GM23248 (cell line): ENCODE data around the gene FAM180A. TPM values are rescaled to one million over a fixed set of nuclear protein-coding genes. Genes with fewer than 3 reads are reported as not detected.

Experiments
- DNase-seq: peaks from one replicate; pipeline ENCODE4 v3.0.0-alpha.2; 2015
- H2AFZ ChIP-seq: fragments of 200-600 bp; sonication (generic); 2 replicates; pipeline ENCODE4 v1.6.1; 2016; ENCODE audit warnings: antibody characterized with exemption
- H3F3A ChIP-seq: fragments of 200-600 bp; sonication (generic); 2 replicates; pipeline ENCODE4 v1.6.1; 2016; ENCODE audit warnings: mild to moderate bottlenecking, antibody characterized with exemption, mixed run types; ENCODE audit not compliant: insufficient read depth
- H3K27ac ChIP-seq: fragments of 200-600 bp; sonication (generic); 2 replicates; pipeline ENCODE4 v1.5.1; 2016; ENCODE audit warnings: mild to moderate bottlenecking
- H3K27me3 ChIP-seq: fragments of 200-600 bp; sonication (generic); replicated peaks from 2 replicates; pipeline ENCODE4 v1.6.1; 2016; ENCODE audit warnings: mild to moderate bottlenecking; ENCODE audit not compliant: insufficient read depth
- H3K36me3 ChIP-seq: fragments of 200-600 bp; sonication (generic); 2 replicates; pipeline ENCODE4 v1.6.1; 2016; ENCODE audit warnings: low read depth, mild to moderate bottlenecking
- H3K4me1 ChIP-seq: fragments of 200-600 bp; sonication (generic); 2 replicates; pipeline ENCODE4 v1.6.1; 2016; ENCODE audit warnings: mild to moderate bottlenecking; ENCODE audit not compliant: insufficient read depth
- H3K4me2 ChIP-seq: fragments of 200-600 bp; sonication (generic); one replicate; pipeline ENCODE4 v1.6.1; 2016; ENCODE audit warnings: mild to moderate bottlenecking; ENCODE audit not compliant: unreplicated experiment
- H3K4me3 ChIP-seq: fragments of 200-600 bp; sonication (generic); 2 replicates; pipeline ENCODE4 v1.5.1; 2016; ENCODE audit warnings: mild to moderate bottlenecking
- H3K79me2 ChIP-seq: fragments of 200-600 bp; sonication (generic); 2 replicates; pipeline ENCODE4 v1.6.1; 2016; ENCODE audit warnings: mild to moderate bottlenecking; ENCODE audit not compliant: insufficient read depth
- H3K9ac ChIP-seq: fragments of 200-600 bp; sonication (generic); 2 replicates; pipeline ENCODE4 v1.6.1; 2016; ENCODE audit warnings: mild to moderate bottlenecking
- H3K9me2 ChIP-seq: fragments of 200-600 bp; sonication (generic); 2 replicates; pipeline ENCODE4 v1.6.1; 2016; ENCODE audit warnings: mixed run types, mild to moderate bottlenecking, moderate library complexity; ENCODE audit not compliant: insufficient read depth
- H3K9me3 ChIP-seq: fragments of 200-600 bp; sonication (generic); one replicate; pipeline ENCODE4 v1.6.1; 2017; ENCODE audit warnings: low read depth
- H4K20me1 ChIP-seq: fragments of 200-600 bp; sonication (generic); 2 replicates; pipeline ENCODE4 v1.6.0; 2016; ENCODE audit not compliant: insufficient read depth
- EZH2 ChIP-seq: fragments of 200-600 bp; sonication (generic); IDR thresholded peaks from 2 replicates; pipeline ENCODE4 v1.6.1; 2018; ENCODE audit warnings: antibody characterized with exemption, mild to moderate bottlenecking; ENCODE audit not compliant: insufficient read depth, poor library complexity, severe bottlenecking
- EZH2phosphoT487 ChIP-seq: fragments of 200-600 bp; sonication (generic); IDR thresholded peaks from 2 replicates; pipeline ENCODE4 v1.6.1; 2018; ENCODE audit warnings: antibody characterized with exemption, moderate library complexity, mild to moderate bottlenecking, low read depth; ENCODE audit not compliant: insufficient read depth
- WGBS, 2 experiments: methylation state at CpG; one replicate each; pipeline ENCODE4 v1.1.6; 2015 to 2017; ENCODE audit warnings: low lambda C conversion rate in 2 of 2, low coverage in 1 of 2; ENCODE audit errors: missing lambda C conversion rate in 2 of 2; 5-methylcytosine and 5-hydroxymethylcytosine counted together
- in situ Hi-C: fragments of 300-500 bp; cut with MboI; formaldehyde crosslinking; loops from 2 replicates; pipeline ENCODE4 v1.15.0; 2020
- polyA plus RNA-seq: library from polyadenylated mRNA; unstranded; fragments of >200 nt; fragmentation: Nextera tagmentation; extraction: Ambion mirVana; gene quantifications from 2 replicates; pipeline ENCODE4 v1.2.1, GENCODE V29; 2016
- total RNA-seq: library from RNA; depleted of rRNA; stranded (reverse); fragments of >200 nt; shearing (Covaris generic); gene quantifications from 2 replicates; pipeline ENCODE4 v1.2.3, GENCODE V29; 2014

Gene FAM180A
- total and polyA plus RNA-seq, 2 experiments from 2014 or later = 50.3 to 60.1 TPM

GRCh38 chr7:135736586-135737305 is 11.9 kb downstream of the FAM180A start:
- Histone ChIP-seq H3F3A (peaks cover 20% of the 10 kb centered on the region), H4K20me1 (no peaks in the 10 kb centered on the region; the same call in 1 of the 2 replicates), H3K4me3 (no peak overlapping the region), H3K4me1 (peaks cover 2% of the 10 kb centered on the region), H3K79me2 (peaks cover 82% of the 10 kb centered on the region), H3K9me3 (no peaks in the 10 kb centered on the region), H3K9ac (no peak overlapping the region), H3K36me3 (peaks cover 52% of the 10 kb centered on the region), H3K4me2 (no peak overlapping the region), H2AFZ (no peak overlapping the region), H3K9me2 (no peaks in the 10 kb centered on the region), H3K27me3 (no peaks in the 10 kb centered on the region), H3K27ac (no peak overlapping the region)
- TF ChIP-seq EZH2 (no peak), EZH2phosphoT487 (no peak)
- DNase-seq = no peak
- WGBS, 2 experiments = 95 to 98% methylated on average over 6 of the region's 6 CpGs
- in situ Hi-C loops = no loop called here

- in situ Hi-C loops = no loop called here
- peaks cover 4% of the 10 kb centered on the region; the same call in 1 of the 2 replicates for H3K4me1 ChIP-seq
- no peak overlapping the region for H3K27ac ChIP-seq
- TF ChIP-seq EZH2phosphoT487 (no peak), EZH2 (no peak)
- H3K9me2 ChIP-seq = no peaks in the 10 kb centered on the region
- no peak overlapping the region for H3K4me3 ChIP-seq
- H3K9ac ChIP-seq = no peak overlapping the region
- DNase-seq = no peak
- no peaks in the 10 kb centered on the region for H3K27me3 ChIP-seq
- H3F3A ChIP-seq = peaks cover 44% of the 10 kb centered on the region
- H2AFZ ChIP-seq = no peak overlapping the region
- 100% methylated on average over 1 of the region's 1 CpG for WGBS, 2 experiments
- peaks cover 52% of the 10 kb centered on the region for H3K36me3 ChIP-seq
- H3K4me2 ChIP-seq = no peak overlapping the region
- no peaks in the 10 kb centered on the region for H3K9me3 ChIP-seq
- H3K79me2 ChIP-seq = peaks cover 58% of the 10 kb centered on the region
- H4K20me1 ChIP-seq = no peaks in the 10 kb centered on the region
These were observed 14.3 kb downstream of the FAM180A start for GRCh38 chr7:135734343-135734689.

GRCh38 chr7:135733603-135734342 is 14.8 kb downstream of the FAM180A start:
- no peak overlapping the region for H3K4me2 ChIP-seq
- no peaks in the 10 kb centered on the region for H3K27me3 ChIP-seq
- H3K4me3 ChIP-seq = no peak overlapping the region
- TF ChIP-seq EZH2phosphoT487 = no peak
- TF ChIP-seq EZH2 = no peak
- peaks cover 50% of the 10 kb centered on the region for H3F3A ChIP-seq
- H3K79me2 ChIP-seq = peaks cover 52% of the 10 kb centered on the region
- in situ Hi-C loops = no loop called here
- H3K9ac ChIP-seq = no peak overlapping the region
- H4K20me1 ChIP-seq = no peaks in the 10 kb centered on the region
- H2AFZ ChIP-seq = no peak overlapping the region
- H3K4me1 ChIP-seq = peaks cover 10% of the 10 kb centered on the region; the same call in 1 of the 2 replicates
- WGBS, 2 experiments = 90 to 93% methylated on average over 21 of the region's 21 CpGs
- H3K27ac ChIP-seq = no peak overlapping the region
- H3K9me3 ChIP-seq = no peaks in the 10 kb centered on the region
- no peak for DNase-seq
- H3K9me2 ChIP-seq = no peaks in the 10 kb centered on the region
- H3K36me3 ChIP-seq = peaks cover 52% of the 10 kb centered on the region

- H3K9ac ChIP-seq = no peak overlapping the region
- peaks cover 27% of the 10 kb centered on the region for H3K79me2 ChIP-seq
- H3F3A ChIP-seq = peaks cover 61% of the 10 kb centered on the region
- H3K9me2 ChIP-seq = no peaks in the 10 kb centered on the region
- peaks cover 10% of the 10 kb centered on the region; the same call in 1 of the 2 replicates for H3K4me1 ChIP-seq
- H3K9me3 ChIP-seq = no peaks in the 10 kb centered on the region
- in situ Hi-C loops = no loop called here
- H2AFZ ChIP-seq = no peak overlapping the region
- no peaks in the 10 kb centered on the region for H3K27me3 ChIP-seq
- no peak for DNase-seq
- no peak overlapping the region for H3K4me3 ChIP-seq
- H3K27ac ChIP-seq = no peak overlapping the region
- 97 to 99% methylated on average over 4 of the region's 4 CpGs for WGBS, 2 experiments
- TF ChIP-seq EZH2phosphoT487 (no peak), EZH2 (no peak)
- peaks cover 39% of the 10 kb centered on the region for H3K36me3 ChIP-seq
- H4K20me1 ChIP-seq = no peaks in the 10 kb centered on the region
- H3K4me2 ChIP-seq = no peak overlapping the region
These were observed 17.5 kb downstream of the FAM180A start for GRCh38 chr7:135731131-135731530.
